Lower leg skin (tissue), 3 donors: ENCODE measurements around the gene MEIOSIN.

Experiments
- CTCF ChIP-seq, 3 donors: fragments of 450-650 bp; IDR thresholded peaks; one replicate each; pipeline ENCODE4 v1.5.1; 2016; ENCODE audit warnings: antibody characterized with exemption in 3 of 3, mild to moderate bottlenecking in 3 of 3, moderate library complexity in 2 of 3
- POLR2A ChIP-seq, 2 donors: fragments of 450-650 bp; IDR thresholded peaks; one replicate each; pipeline ENCODE4 v1.6.1; 2016 to 2017; ENCODE audit warnings: antibody characterized with exemption in 2 of 2, mild to moderate bottlenecking in 1 of 2, moderate library complexity in 1 of 2

- TF ChIP-seq CTCF (IDR thresholded peaks at IDR 0.05) (no peak), POLR2A (IDR thresholded peaks at IDR 0.05) (no peak)
These were observed 19.4 kb downstream of the MEIOSIN start for GRCh38 chr19:45752639-45753038.
